Thymus (tissue), 11 donors: ENCODE results near the gene GRK2. TPM values are rescaled to one million over a fixed set of nuclear protein-coding genes. Genes with fewer than 3 reads are reported as not detected.
A peak's percentile ranks its signal among the peaks of the same experiment; 100 is the strongest.

Experiments used
- DNase-seq, 9 donors: peaks; one replicate each; pipeline ENCODE4 v3.0.0-alpha.2; 2013; ENCODE audit warnings: low spot score in 9 of 9, low read depth in 6 of 9, missing footprints in 1 of 9
- H3K27ac ChIP-seq, 2 donors: one replicate each; pipeline ENCODE4 v1.5.1; 2013; ENCODE audit warnings: control low read depth in 1 of 2, low read depth in 1 of 2, low read length in 1 of 2, mild to moderate bottlenecking in 1 of 2, moderate library complexity in 1 of 2
- H3K27me3 ChIP-seq, 2 donors: one replicate each; pipeline ENCODE4 v1.5.1; 2013; ENCODE audit warnings: low read length in 1 of 2; ENCODE audit not compliant: control insufficient read depth in 2 of 2, insufficient read depth in 1 of 2
- H3K36me3 ChIP-seq, 2 donors: one replicate each; pipeline ENCODE4 v1.5.1; 2013; ENCODE audit warnings: low read length in 1 of 2, mild to moderate bottlenecking in 1 of 2, moderate library complexity in 1 of 2; ENCODE audit not compliant: control insufficient read depth in 2 of 2, insufficient read depth in 2 of 2
- H3K4me1 ChIP-seq, 2 donors: one replicate each; pipeline ENCODE4 v1.5.1; 2013; ENCODE audit warnings: low read length in 2 of 2; ENCODE audit not compliant: control insufficient read depth in 2 of 2, insufficient read depth in 2 of 2
- H3K4me3 ChIP-seq, 2 donors: one replicate each; pipeline ENCODE4 v1.5.1; 2013; ENCODE audit warnings: low read length in 2 of 2, control low read depth in 1 of 2, mild to moderate bottlenecking in 1 of 2
- H3K9me3 ChIP-seq, 2 donors: one replicate each; pipeline ENCODE4 v1.5.1; 2013; ENCODE audit warnings: low read length in 1 of 2, mild to moderate bottlenecking in 1 of 2; ENCODE audit not compliant: control insufficient read depth in 2 of 2, insufficient read depth in 1 of 2
- WGBS: extraction: QIAGEN DNeasy Blood & Tissue Kit; methylation state at CpG from one replicate; pipeline ENCODE4 v1.1.7; 2013; 5-methylcytosine and 5-hydroxymethylcytosine counted together
- polyA plus RNA-seq: library from polyadenylated mRNA; stranded (reverse); fragments of 200-250 nt; gene quantifications from one replicate; pipeline ENCODE4 v1.2.3, GENCODE V29; 2013
- total RNA-seq: library from RNA; stranded (reverse); fragments of 120-200 nt; gene quantifications from one replicate; pipeline ENCODE4 v1.2.4, GENCODE V29; 2013
- donor health status: healthy.

Gene GRK2
- total and polyA plus RNA-seq, 2 donors, result 89.5 to 158 TPM

GRCh38 chr11:67265633-67266448 is 432 bp upstream of the GRK2 start:
- 17% methylated on average over 54 of the region's 54 CpGs for WGBS
- Histone ChIP-seq H3K36me3 (peaks cover 21 to 26% of the 10 kb centered on the region in 2 donors), H3K4me3 (peak overlapping the region; percentile 2 to 92), H3K27ac (peak overlapping the region in 1 of 2 donors; percentile 64), H3K9me3 (peaks cover 0 to 6% of the 10 kb centered on the region in 2 donors), H3K4me1 (peaks cover 35 to 76% of the 10 kb centered on the region in 2 donors), H3K27me3 (peaks cover 0 to 12% of the 10 kb centered on the region in 2 donors)
- peak in 3 of 9 donors; percentile 77 to 82 (median 79) for DNase-seq

DNA sequence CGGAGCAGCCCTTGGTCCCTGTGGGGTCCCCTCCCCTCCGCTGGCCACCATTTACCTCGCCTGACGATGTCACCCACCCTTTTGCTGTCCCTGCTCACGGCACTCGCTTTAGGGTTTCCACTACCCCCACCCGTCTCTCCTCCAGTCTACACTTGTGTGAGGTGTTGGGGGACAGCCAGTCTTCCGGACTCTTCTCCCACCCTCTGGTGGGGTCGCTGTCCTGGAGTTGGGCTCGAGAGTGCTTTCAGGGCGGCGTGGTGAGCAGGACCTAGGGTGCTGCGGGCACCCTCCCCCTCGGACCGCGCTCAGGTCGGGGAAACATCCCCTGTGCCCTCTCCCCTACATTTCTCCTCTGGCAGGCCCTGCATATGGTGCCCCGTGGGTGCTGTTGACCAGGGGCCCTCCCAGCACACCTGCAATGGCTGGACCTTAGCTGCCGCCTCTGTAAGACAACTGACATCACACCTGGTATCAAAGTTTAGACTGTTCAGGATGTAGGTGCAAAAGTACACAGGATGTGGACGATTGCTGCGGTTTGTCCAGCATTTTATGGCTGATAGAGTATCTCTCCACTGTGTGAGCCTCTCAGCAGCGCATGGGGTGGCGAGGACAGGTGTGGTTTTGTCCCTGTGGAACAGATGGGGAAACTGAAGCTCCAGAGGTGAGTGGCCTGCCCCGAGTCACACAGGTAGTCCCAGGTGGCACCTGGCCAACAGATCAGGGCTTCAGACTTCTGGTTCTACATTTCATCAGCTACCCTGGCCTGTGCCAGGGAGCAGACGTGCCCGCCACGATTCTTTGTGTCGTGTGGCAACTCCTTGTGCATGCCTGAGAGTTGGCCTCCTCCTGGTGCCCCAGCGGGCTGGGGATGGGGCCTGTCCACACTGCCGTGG is 1.2 kb downstream of the GRK2 start:
- DNase-seq, result peak in 1 of 9 donors; percentile 70
- Histone ChIP-seq H3K27ac (peak overlapping the region; percentile 95 to 99), H3K36me3 (peaks cover 21 to 42% of the 10 kb centered on the region in 2 donors), H3K4me1 (peaks cover 48 to 77% of the 10 kb centered on the region in 2 donors), H3K27me3 (peaks cover 0 to 2% of the 10 kb centered on the region in 2 donors), H3K9me3 (peaks cover 0 to 6% of the 10 kb centered on the region in 2 donors), H3K4me3 (peak overlapping the region; percentile 67 to 92)
- WGBS, result 3% methylated on average over 30 of the region's 30 CpGs

- DNase-seq, result peak in 5 of 9 donors; percentile 81 to 92 (median 82)
- Histone ChIP-seq H3K27me3 (no peaks in the 10 kb centered on the region), H3K9me3 (peaks cover 0 to 6% of the 10 kb centered on the region in 2 donors), H3K4me3 (peak overlapping the region; percentile 67 to 92), H3K27ac (peak overlapping the region; percentile 95 to 99), H3K36me3 (peaks cover 30 to 51% of the 10 kb centered on the region in 2 donors), H3K4me1 (peaks cover 51 to 77% of the 10 kb centered on the region in 2 donors)
- WGBS, result 5% methylated on average over 21 of the region's 21 CpGs
These were observed 2.0 kb downstream of the GRK2 start for GRCh38 chr11:67268081-67268961.

GRCh38 chr11:67268962-67269268 is 2.6 kb downstream of the GRK2 start:
- no peaks in the 10 kb centered on the region for H3K27me3 ChIP-seq
- peak overlapping the region; percentile 95 to 99 for H3K27ac ChIP-seq
- peaks cover 30 to 56% of the 10 kb centered on the region in 2 donors for H3K36me3 ChIP-seq
- H3K4me3 ChIP-seq, result peak overlapping the region; percentile 67 to 92
- H3K9me3 ChIP-seq, result peaks cover 0 to 6% of the 10 kb centered on the region in 2 donors
- 75% methylated on average over 13 of the region's 13 CpGs for WGBS
- DNase-seq, result no peak
- peaks cover 57 to 78% of the 10 kb centered on the region in 2 donors for H3K4me1 ChIP-seq

- H3K4me3 ChIP-seq, result peak overlapping the region; percentile 67 to 92
- peaks cover 34 to 62% of the 10 kb centered on the region in 2 donors for H3K36me3 ChIP-seq
- 21% methylated on average over 15 of the region's 15 CpGs for WGBS
- H3K27me3 ChIP-seq, result no peaks in the 10 kb centered on the region
- H3K9me3 ChIP-seq, result peaks cover 0 to 6% of the 10 kb centered on the region in 2 donors
- H3K4me1 ChIP-seq, result peaks cover 62 to 79% of the 10 kb centered on the region in 2 donors
- H3K27ac ChIP-seq, result peak overlapping the region; percentile 95 to 99
- DNase-seq, result no peak
These were observed 3.4 kb downstream of the GRK2 start for GRCh38 chr11:67269401-67270255.

DNA sequence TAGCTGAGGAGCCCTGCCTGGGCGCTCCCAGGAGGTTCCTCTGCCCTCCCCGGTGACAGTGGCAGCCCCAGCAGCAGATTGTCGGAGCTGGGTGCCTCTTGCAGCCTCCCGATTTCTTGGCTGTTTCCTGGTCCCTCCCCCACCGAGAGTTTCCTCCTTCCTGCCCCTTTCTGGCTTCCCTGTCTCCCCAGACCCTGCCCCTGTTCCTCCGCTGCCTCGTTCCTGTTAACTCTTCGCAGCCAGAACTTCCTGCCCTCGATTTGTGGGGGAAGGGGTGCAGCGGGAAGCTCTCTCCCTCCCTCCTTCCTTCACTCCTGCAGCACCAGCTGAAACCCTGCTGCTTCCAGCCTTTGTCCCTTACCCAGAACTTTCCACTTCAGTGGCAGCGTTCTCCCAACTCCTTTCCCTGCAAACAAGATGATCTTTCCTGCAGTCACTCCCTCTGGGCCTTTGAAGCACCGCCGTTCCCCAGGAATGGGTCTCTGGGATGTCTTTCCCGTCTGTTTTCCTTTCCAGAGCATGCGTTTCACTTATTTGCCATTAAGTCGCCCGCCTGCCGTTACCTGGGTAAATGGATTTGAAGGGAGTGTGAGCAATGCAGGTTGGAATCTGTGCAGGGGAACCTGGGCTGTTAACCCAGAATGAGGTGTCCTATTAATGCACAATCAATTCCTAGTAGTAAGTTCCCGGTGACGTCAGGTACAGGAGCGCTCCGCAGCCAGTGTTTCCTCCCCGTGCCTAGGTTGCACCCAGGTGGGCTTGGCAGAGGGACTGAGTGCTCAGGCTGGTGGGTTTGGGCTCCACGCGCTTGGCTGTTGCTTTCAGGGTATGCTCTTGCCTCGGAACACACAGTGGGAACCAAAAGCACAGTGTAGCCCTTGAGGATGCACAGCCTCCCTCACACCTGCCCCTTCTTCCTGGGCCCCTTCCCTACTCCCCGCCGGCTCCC is 4.3 kb downstream of the GRK2 start:
- H3K36me3 ChIP-seq, result peaks cover 42 to 71% of the 10 kb centered on the region in 2 donors
- H3K4me3 ChIP-seq, result peak overlapping the region; percentile 67 to 92
- peaks cover 71 to 87% of the 10 kb centered on the region in 2 donors for H3K4me1 ChIP-seq
- 15% methylated on average over 28 of the region's 28 CpGs for WGBS
- no peaks in the 10 kb centered on the region for H3K27me3 ChIP-seq
- H3K9me3 ChIP-seq, result peaks cover 0 to 6% of the 10 kb centered on the region in 2 donors
- peak overlapping the region; percentile 95 to 99 for H3K27ac ChIP-seq
- peak in 1 of 9 donors; percentile 71 for DNase-seq

GRCh38 chr11:67271205-67271540 is 4.9 kb downstream of the GRK2 start:
- peaks cover 0 to 6% of the 10 kb centered on the region in 2 donors for H3K9me3 ChIP-seq
- no peaks in the 10 kb centered on the region for H3K27me3 ChIP-seq
- 38% methylated on average over 5 of the region's 5 CpGs for WGBS
- H3K27ac ChIP-seq, result peak overlapping the region; percentile 95 to 99
- H3K4me1 ChIP-seq, result peaks cover 72 to 87% of the 10 kb centered on the region in 2 donors
- peak in 1 of 9 donors; percentile 57 for DNase-seq
- peaks cover 45 to 78% of the 10 kb centered on the region in 2 donors for H3K36me3 ChIP-seq
- peak overlapping the region; percentile 67 to 92 for H3K4me3 ChIP-seq
